Cerebellar cortex (tissue), 1 donor: ENCODE data around the gene CST7.

Source experiments
- DNase-seq: peaks from one replicate; pipeline ENCODE4 v3.0.0-alpha.2; 2015; ENCODE audit warnings: low spot score

Gene CST7

GRCh38 chr20:25005220-25005619 lies 56.2 kb downstream of the CST7 start:
- peak; percentile 94 for DNase-seq

- DNase-seq = no peak
These were observed 56.6 kb downstream of the CST7 start for GRCh38 chr20:25005661-25006060.

DNA sequence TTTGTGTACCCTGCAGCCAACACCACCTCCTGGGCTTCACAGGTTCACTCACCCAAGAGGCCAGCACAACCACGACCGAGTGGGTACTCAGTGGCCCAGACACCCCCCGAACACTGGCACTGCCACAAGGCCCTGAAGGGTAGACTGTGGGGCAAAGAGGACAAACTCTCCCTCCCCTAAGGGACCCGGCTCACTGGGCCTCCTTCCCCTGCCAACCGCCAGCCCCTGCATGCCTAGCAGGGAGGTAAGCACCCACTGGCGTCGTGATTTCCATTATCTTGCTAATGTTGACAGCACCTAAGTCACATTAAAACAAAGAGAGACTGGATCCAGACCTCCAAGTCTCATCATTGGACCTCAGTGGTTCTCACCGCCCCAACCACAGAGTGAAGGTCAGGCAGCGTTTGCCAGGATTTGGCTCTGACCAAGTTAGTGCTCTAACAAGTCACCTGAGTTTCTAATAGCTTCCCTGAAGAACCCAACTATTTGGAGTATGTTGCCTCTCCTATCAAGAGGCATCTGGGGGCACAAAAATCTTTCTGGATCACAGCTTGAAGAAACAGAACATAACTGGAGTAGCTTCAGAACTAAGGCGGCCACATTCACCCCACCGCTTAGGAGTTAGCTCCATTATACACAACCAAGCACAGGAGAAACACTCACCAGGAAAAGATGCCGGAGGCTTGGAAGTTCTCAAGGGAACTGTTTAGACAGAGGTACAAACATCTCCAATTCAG lies 57.5 kb downstream of the CST7 start:
- DNase-seq = no peak

DNA sequence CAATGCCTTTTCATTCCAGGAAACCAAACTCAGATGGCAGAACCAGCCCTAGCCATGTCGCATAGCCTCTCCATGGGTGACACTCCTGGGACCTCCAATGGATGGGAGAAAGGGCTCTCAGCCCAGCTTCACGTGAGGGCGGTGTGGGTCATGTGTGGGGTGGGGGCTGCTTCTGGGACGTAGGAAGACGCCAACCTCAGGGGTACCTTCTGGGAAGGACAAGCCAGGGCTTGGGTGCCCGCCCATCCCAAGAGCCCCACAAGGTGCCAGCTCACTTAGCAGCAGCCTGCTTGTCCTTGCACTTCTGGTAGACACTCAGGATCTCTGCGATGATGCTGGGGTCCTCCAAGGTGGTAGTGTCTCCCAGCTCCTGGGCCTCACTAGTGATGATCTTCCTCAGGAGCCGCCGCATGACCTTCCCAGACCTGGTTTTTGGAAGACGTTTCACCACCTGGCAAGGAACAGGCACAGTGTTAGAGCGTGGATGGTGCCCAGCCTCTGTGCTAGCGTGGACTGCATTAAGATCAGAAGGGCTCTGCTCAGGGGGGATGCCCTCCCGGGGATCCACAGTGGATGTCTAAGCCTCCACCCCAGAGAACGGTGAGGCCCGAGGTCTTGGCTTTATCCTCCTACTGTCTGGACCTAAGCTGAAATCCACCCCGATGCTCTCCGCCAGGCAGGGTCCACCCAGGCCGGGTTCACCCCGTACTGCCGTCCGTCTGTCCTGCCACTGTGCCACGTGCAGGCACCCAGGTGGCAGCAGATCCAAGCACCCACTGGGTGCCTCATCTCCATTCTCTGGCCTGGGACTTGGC lies 58.6 kb downstream of the CST7 start:
- DNase-seq = no peak

DNA sequence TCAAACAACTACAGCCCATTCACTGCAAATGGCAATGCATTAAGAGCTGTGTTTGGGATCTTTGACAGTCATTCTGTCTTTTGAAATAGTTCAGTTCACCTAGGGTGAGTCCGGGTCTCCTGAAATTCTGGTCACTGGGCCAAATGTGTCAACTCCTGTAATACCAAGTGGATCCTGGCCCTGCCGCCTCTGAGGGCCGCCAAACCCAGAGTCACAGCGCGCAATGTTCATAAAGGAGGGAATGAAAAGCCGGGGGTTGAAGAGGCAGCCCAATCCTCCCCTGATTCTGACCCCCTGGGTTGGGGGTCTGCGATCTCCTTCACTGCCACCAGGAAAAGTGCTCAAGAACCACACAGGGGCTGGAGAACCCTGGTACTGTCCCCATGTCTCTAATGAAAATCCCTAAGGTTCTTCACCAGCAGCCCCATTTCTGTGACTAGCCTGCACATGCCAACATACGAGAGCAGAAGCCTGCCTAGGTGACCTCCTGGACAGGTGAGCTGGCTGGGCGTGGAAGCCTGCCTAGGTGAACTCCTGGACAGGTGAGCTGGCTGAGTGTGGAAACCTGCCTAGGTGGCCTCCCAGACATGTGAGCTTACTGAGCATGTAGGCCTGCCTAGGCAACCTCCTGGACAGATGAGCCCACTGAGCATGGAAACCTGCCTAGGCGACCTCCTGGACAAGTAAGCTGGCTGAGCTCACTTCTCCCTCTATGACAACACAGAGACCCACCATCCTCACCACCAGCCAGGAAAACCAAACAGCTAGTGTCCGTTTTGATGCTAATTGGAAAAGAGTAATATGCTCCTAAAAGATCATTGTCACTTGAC lies 59.5 kb downstream of the CST7 start:
- no peak for DNase-seq
